ENCODE measurements around the gene NUP58. TPM values are rescaled to one million over a fixed set of nuclear protein-coding genes. Genes with fewer than 3 reads are reported as not detected.

NUP58 gene
- total RNA-seq, 4 donors from 2014 or later: 33.0 to 142 (median 84.2) TPM

- WGBS, 2 donors (ENCODE audit: low coverage in 1 of 2): 96 to 98% methylated on average over 3 to 4 of the region's 4 CpGs
- Histone ChIP-seq H3K27me3 (no peaks in the 10 kb centered on the region), H3K4me3 (no peak overlapping the region), H3K36me3 (peaks cover 0 to 70% (median 25%) of the 10 kb centered on the region in 4 donors), H3K27ac (no peak overlapping the region), H3K4me1 (no peaks in the 10 kb centered on the region), H3K9me3 (no peaks in the 10 kb centered on the region)
- intact Hi-C loops (cut with DNase I; ENCODE audit: low total_unique reads) (no loop called here), in situ Hi-C loops (cut with MboI; ENCODE audit: low pct_ligation_motif_present in 1 of 4, low pct_unique_long_range_greater_than_20kb in 1 of 4, low sequenced_read_pairs in 3 of 4) (no loop called here)
- TF ChIP-seq POLR2AphosphoS5 (IDR thresholded peaks at IDR 0.05): no peak
- no peak for TF ChIP-seq POLR2A (IDR thresholded peaks at IDR 0.05)
- TF ChIP-seq EP300 (IDR thresholded peaks at IDR 0.05; ENCODE audit: low read depth): no peak
- TF ChIP-seq, protein P1, sequence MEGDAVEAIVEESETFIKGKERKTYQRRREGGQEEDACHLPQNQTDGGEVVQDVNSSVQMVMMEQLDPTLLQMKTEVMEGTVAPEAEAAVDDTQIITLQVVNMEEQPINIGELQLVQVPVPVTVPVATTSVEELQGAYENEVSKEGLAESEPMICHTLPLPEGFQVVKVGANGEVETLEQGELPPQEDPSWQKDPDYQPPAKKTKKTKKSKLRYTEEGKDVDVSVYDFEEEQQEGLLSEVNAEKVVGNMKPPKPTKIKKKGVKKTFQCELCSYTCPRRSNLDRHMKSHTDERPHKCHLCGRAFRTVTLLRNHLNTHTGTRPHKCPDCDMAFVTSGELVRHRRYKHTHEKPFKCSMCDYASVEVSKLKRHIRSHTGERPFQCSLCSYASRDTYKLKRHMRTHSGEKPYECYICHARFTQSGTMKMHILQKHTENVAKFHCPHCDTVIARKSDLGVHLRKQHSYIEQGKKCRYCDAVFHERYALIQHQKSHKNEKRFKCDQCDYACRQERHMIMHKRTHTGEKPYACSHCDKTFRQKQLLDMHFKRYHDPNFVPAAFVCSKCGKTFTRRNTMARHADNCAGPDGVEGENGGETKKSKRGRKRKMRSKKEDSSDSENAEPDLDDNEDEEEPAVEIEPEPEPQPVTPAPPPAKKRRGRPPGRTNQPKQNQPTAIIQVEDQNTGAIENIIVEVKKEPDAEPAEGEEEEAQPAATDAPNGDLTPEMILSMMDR (IDR thresholded peaks at IDR 0.05): no peak
- no peak for DNase-seq
Observed at GRCh38 chr13:25262261-25262660, 39.2 kb upstream of the NUP58 start.

DNA sequence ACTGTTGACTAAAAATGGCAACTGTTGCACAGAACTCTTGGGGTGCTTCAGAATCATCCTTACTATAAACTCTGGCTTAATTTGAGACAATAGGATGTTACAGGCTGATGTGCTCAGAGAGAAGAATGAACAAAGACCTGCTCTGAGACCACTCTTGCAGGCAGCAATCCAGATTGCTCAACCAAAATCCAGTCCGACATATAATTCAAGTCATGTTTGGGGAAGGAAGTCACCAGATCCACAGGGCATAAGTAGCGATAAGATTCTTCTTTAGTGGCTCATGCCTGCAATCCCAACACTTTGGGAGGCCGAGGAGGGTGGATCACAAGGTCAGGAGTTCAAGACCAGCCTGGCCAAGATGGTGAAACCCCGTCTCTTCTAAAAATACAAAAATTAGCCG, 34.7 kb upstream of the NUP58 start:
- no peak overlapping the region for H3K4me3 ChIP-seq
- WGBS, 2 donors (ENCODE audit: low coverage in 1 of 2): 93% methylated on average over 5 of the region's 5 CpGs; no CpG with 5 or more reads in 1 of the 2 donors
- H3K36me3 ChIP-seq: peaks cover 0 to 51% (median 10%) of the 10 kb centered on the region in 4 donors
- TF ChIP-seq EP300 (IDR thresholded peaks at IDR 0.05; ENCODE audit: low read depth) (no peak), POLR2AphosphoS5 (IDR thresholded peaks at IDR 0.05) (no peak), POLR2A (IDR thresholded peaks at IDR 0.05) (no peak)
- TF ChIP-seq, protein P1 (IDR thresholded peaks at IDR 0.05): no peak
- no peaks in the 10 kb centered on the region for H3K27me3 ChIP-seq
- no peaks in the 10 kb centered on the region for H3K9me3 ChIP-seq
- no peaks in the 10 kb centered on the region for H3K4me1 ChIP-seq
- in situ Hi-C loops (cut with MboI; ENCODE audit: low pct_ligation_motif_present in 1 of 4, low pct_unique_long_range_greater_than_20kb in 1 of 4, low sequenced_read_pairs in 3 of 4): no loop called here
- DNase-seq: no peak
- intact Hi-C loops (cut with DNase I; ENCODE audit: low total_unique reads): no loop called here
- H3K27ac ChIP-seq: no peak overlapping the region

- no peak for DNase-seq
Observed at GRCh38 chr13:25267715-25268114, 33.7 kb upstream of the NUP58 start.

GRCh38 chr13:25268561-25268960, 32.9 kb upstream of the NUP58 start:
- H3K27me3 ChIP-seq: no peaks in the 10 kb centered on the region
- no peak overlapping the region for H3K4me3 ChIP-seq
- H3K9me3 ChIP-seq: no peaks in the 10 kb centered on the region
- no peaks in the 10 kb centered on the region for H3K4me1 ChIP-seq
- peaks cover 0 to 55% (median 14%) of the 10 kb centered on the region in 4 donors for H3K36me3 ChIP-seq
- no peak for DNase-seq
- TF ChIP-seq EP300 (IDR thresholded peaks at IDR 0.05; ENCODE audit: low read depth) (no peak), POLR2AphosphoS5 (IDR thresholded peaks at IDR 0.05) (no peak), POLR2A (IDR thresholded peaks at IDR 0.05) (no peak)
- TF ChIP-seq, protein P1 (IDR thresholded peaks at IDR 0.05): no peak
- in situ Hi-C loops (cut with MboI; ENCODE audit: low pct_ligation_motif_present in 1 of 4, low pct_unique_long_range_greater_than_20kb in 1 of 4, low sequenced_read_pairs in 3 of 4) (no loop called here), intact Hi-C loops (cut with DNase I; ENCODE audit: low total_unique reads) (no loop called here)
- H3K27ac ChIP-seq: no peak overlapping the region
- WGBS, 2 donors (ENCODE audit: low coverage in 1 of 2): 100% methylated on average over 1 to 4 of the region's 6 CpGs

More at GRCh38 chr13:25267715-25268114, 33.7 kb upstream of the NUP58 start:
- in situ Hi-C loops (cut with MboI; ENCODE audit: low pct_ligation_motif_present in 1 of 4, low pct_unique_long_range_greater_than_20kb in 1 of 4, low sequenced_read_pairs in 3 of 4): no loop called here
- no peak overlapping the region for H3K4me3 ChIP-seq
- no peak overlapping the region for H3K27ac ChIP-seq
- H3K9me3 ChIP-seq: no peaks in the 10 kb centered on the region
- TF ChIP-seq EP300 (IDR thresholded peaks at IDR 0.05; ENCODE audit: low read depth): no peak
- H3K36me3 ChIP-seq: peaks cover 0 to 53% (median 9%) of the 10 kb centered on the region in 4 donors
- H3K4me1 ChIP-seq: no peaks in the 10 kb centered on the region
- 97 to 100% methylated on average over 1 of the region's 1 CpG for WGBS, 2 donors (ENCODE audit: low coverage in 1 of 2)
- intact Hi-C loops (cut with DNase I; ENCODE audit: low total_unique reads): no loop called here
- no peaks in the 10 kb centered on the region for H3K27me3 ChIP-seq

GRCh38 chr13:25276748-25277147, 24.7 kb upstream of the NUP58 start:
- in situ Hi-C loops (cut with MboI; ENCODE audit: low pct_ligation_motif_present in 1 of 4, low pct_unique_long_range_greater_than_20kb in 1 of 4, low sequenced_read_pairs in 3 of 4) (loop anchor here in 1 of 4 donors (25.0 kb wide), 1 partner anchor 911 kb away; no protein-coding TSS in a partner anchor), intact Hi-C loops (cut with DNase I; ENCODE audit: low total_unique reads) (no loop called here)
- Histone ChIP-seq H3K4me1 (peaks cover 0 to 3% (median 0%) of the 10 kb centered on the region in 4 donors), H3K27ac (no peak overlapping the region), H3K4me3 (no peak overlapping the region), H3K27me3 (no peaks in the 10 kb centered on the region), H3K9me3 (no peaks in the 10 kb centered on the region), H3K36me3 (peaks cover 0 to 20% (median 8%) of the 10 kb centered on the region in 4 donors)
- 80 to 87% methylated on average over 1 to 2 of the region's 2 CpGs for WGBS, 2 donors (ENCODE audit: low coverage in 1 of 2)
- TF ChIP-seq, protein P1 (IDR thresholded peaks at IDR 0.05): no peak
- TF ChIP-seq POLR2AphosphoS5 (IDR thresholded peaks at IDR 0.05) (no peak), POLR2A (IDR thresholded peaks at IDR 0.05) (no peak), EP300 (IDR thresholded peaks at IDR 0.05; ENCODE audit: low read depth) (no peak)
- no peak for DNase-seq
